Testis (tissue), 2 donors: ENCODE results near the gene ZNRF3.

Experiments
- POLR2A ChIP-seq: fragments of 450-650 bp; IDR thresholded peaks from one replicate; pipeline ENCODE4 v1.6.1; 2017; ENCODE audit warnings: antibody characterized with exemption, mild to moderate bottlenecking, moderate library complexity
- TF ChIP-seq, protein P1 (sequence below), 3 experiments: fragments of 450-650 bp in 2 of 3; fragments of 200-600 bp in 1 of 3; sonication (generic) in 1 of 3; IDR thresholded peaks; one replicate each; pipeline ENCODE4 v1.5.1; 2016 to 2019; ENCODE audit warnings: antibody characterized with exemption in 3 of 3, mild to moderate bottlenecking in 2 of 3, moderate library complexity in 1 of 3

DNA sequence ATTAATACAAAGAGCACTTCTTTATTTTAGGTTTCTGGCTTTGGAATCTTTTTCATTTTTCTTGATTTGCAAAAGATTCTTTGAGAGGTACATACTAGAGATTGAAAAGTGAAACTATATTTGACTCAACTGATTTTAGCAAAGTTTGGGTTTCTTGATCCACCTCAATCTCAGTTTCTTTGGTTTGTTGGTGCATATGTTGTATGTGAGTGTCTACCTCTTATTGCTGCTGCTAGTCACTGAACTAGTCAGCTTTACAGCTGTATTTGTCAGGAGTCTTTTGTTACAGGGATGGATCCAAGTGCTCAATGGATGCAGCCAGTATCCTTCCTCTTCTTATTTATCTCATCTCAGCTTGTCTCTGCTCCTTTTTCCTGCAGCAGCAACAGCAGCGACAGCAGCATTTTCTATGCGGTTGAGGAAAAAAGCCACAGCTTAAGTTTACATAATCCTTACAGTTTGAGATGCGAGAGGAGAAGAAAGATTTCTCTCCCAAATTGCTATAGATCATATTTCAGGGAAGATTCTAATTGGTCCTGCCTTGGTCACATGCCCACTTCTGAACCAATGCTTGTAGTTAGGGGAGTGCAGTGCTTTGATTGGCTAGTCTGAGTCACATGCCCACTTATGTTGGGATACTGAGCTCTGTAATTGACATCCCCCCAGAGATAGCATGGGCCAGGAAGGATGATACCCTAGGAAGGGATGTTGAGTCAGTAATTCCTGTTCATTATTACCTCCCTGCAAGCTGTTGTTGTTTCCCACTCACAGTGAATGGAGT lies 10.0 kb upstream of the ZNRF3 start:
- TF ChIP-seq, protein P1, sequence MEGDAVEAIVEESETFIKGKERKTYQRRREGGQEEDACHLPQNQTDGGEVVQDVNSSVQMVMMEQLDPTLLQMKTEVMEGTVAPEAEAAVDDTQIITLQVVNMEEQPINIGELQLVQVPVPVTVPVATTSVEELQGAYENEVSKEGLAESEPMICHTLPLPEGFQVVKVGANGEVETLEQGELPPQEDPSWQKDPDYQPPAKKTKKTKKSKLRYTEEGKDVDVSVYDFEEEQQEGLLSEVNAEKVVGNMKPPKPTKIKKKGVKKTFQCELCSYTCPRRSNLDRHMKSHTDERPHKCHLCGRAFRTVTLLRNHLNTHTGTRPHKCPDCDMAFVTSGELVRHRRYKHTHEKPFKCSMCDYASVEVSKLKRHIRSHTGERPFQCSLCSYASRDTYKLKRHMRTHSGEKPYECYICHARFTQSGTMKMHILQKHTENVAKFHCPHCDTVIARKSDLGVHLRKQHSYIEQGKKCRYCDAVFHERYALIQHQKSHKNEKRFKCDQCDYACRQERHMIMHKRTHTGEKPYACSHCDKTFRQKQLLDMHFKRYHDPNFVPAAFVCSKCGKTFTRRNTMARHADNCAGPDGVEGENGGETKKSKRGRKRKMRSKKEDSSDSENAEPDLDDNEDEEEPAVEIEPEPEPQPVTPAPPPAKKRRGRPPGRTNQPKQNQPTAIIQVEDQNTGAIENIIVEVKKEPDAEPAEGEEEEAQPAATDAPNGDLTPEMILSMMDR (IDR thresholded peaks at IDR 0.05), result no peak
- TF ChIP-seq POLR2A, result no peak
